Measurements from ENCODE around the gene SSNA1. TPM values are rescaled to one million over a fixed set of nuclear protein-coding genes. Genes with fewer than 3 reads are reported as not detected.

Gene SSNA1
- total RNA-seq, 4 donors from 2014 or later: 37.3 to 73.9 (median 53.5) TPM

GRCh38 chr9:137156567-137157375 lies 31.7 kb upstream of the SSNA1 start:
- Histone ChIP-seq H3K27me3 (peaks cover 0 to 74% of the 10 kb centered on the region in 2 donors), H3K4me1 (peaks cover 0 to 21% (median 4%) of the 10 kb centered on the region in 4 donors), H3K4me3 (peak overlapping the region in 1 of 4 donors; percentile 20), H3K27ac (no peak overlapping the region), H3K36me3 (no peaks in the 10 kb centered on the region), H3K9me3 (no peaks in the 10 kb centered on the region)
- TF ChIP-seq EP300 (IDR thresholded peaks at IDR 0.05): no peak
- no peak for TF ChIP-seq CTCF (IDR thresholded peaks at IDR 0.05)
- no peak for TF ChIP-seq POLR2A (IDR thresholded peaks at IDR 0.05)
- no peak for DNase-seq (ENCODE audit: low spot score in 2 of 2)
- WGBS, 2 donors: 0 to 3% methylated on average over 9 to 15 of the region's 65 CpGs

GRCh38 chr9:137157618-137158415 lies 30.7 kb upstream of the SSNA1 start:
- 55 to 60% methylated on average over 8 to 19 of the region's 19 CpGs for WGBS, 2 donors

GRCh38 chr9:137158625-137159024 lies 29.9 kb upstream of the SSNA1 start:
- peaks cover 0 to 40% (median 14%) of the 10 kb centered on the region in 4 donors for H3K4me1 ChIP-seq
- TF ChIP-seq CTCF (IDR thresholded peaks at IDR 0.05) (no peak), EP300 (IDR thresholded peaks at IDR 0.05) (no peak), POLR2A (IDR thresholded peaks at IDR 0.05) (no peak)

More at GRCh38 chr9:137157618-137158415, 30.7 kb upstream of the SSNA1 start:
- no peak for DNase-seq (ENCODE audit: low spot score in 2 of 2)
- H3K4me3 ChIP-seq: no peak overlapping the region
- TF ChIP-seq EP300 (IDR thresholded peaks at IDR 0.05): no peak
- TF ChIP-seq CTCF (IDR thresholded peaks at IDR 0.05): no peak
- TF ChIP-seq POLR2A (IDR thresholded peaks at IDR 0.05): no peak
- H3K27ac ChIP-seq: no peak overlapping the region
- H3K9me3 ChIP-seq: no peaks in the 10 kb centered on the region
- H3K4me1 ChIP-seq: peaks cover 0 to 32% (median 9%) of the 10 kb centered on the region in 4 donors
- peaks cover 2 to 84% of the 10 kb centered on the region in 2 donors for H3K27me3 ChIP-seq
- H3K36me3 ChIP-seq: no peaks in the 10 kb centered on the region

GRCh38 chr9:137159105-137160053 lies 29.1 kb upstream of the SSNA1 start:
- peaks cover 2 to 100% of the 10 kb centered on the region in 2 donors for H3K27me3 ChIP-seq
- H3K36me3 ChIP-seq: no peaks in the 10 kb centered on the region
- DNase-seq (ENCODE audit: low spot score in 2 of 2): no peak
- TF ChIP-seq EP300 (IDR thresholded peaks at IDR 0.05) (no peak), POLR2A (IDR thresholded peaks at IDR 0.05) (no peak)
- 35% methylated on average over 14 of the region's 14 CpGs for WGBS, 2 donors
- no peak overlapping the region for H3K4me3 ChIP-seq
- H3K9me3 ChIP-seq: no peaks in the 10 kb centered on the region
- H3K27ac ChIP-seq: no peak overlapping the region
- H3K4me1 ChIP-seq: peaks cover 0 to 42% (median 14%) of the 10 kb centered on the region in 4 donors

More at GRCh38 chr9:137158625-137159024, 29.9 kb upstream of the SSNA1 start:
- Histone ChIP-seq H3K36me3 (no peaks in the 10 kb centered on the region), H3K4me3 (no peak overlapping the region), H3K27me3 (peaks cover 2 to 92% of the 10 kb centered on the region in 2 donors), H3K9me3 (no peaks in the 10 kb centered on the region), H3K27ac (no peak overlapping the region)
- WGBS, 2 donors: 23 to 36% methylated on average over 3 of the region's 4 CpGs
- no peak for DNase-seq (ENCODE audit: low spot score in 2 of 2)

GRCh38 chr9:137160054-137160425 lies 28.4 kb upstream of the SSNA1 start:
- DNase-seq (ENCODE audit: low spot score in 2 of 2): no peak
- TF ChIP-seq POLR2A (IDR thresholded peaks at IDR 0.05) (no peak), CTCF (IDR thresholded peaks at IDR 0.05) (no peak), EP300 (IDR thresholded peaks at IDR 0.05) (no peak)
- Histone ChIP-seq H3K9me3 (no peaks in the 10 kb centered on the region), H3K27me3 (peaks cover 2 to 100% of the 10 kb centered on the region in 2 donors), H3K36me3 (no peaks in the 10 kb centered on the region), H3K27ac (no peak overlapping the region), H3K4me3 (no peak overlapping the region), H3K4me1 (peaks cover 0 to 42% (median 14%) of the 10 kb centered on the region in 4 donors)
- WGBS, 2 donors: 61 to 69% methylated on average over 12 to 15 of the region's 17 CpGs

All from tibial nerve (tissue), 4 donors.